Mononuclear cell (primary cell): Measurements from ENCODE around the gene LRRC18. TPM values are rescaled to one million over a fixed set of nuclear protein-coding genes. Genes with fewer than 3 reads are reported as not detected.

Experiments
- H3K27me3 ChIP-seq: 2 replicates; pipeline ENCODE4 v1.6.0; 2011; ENCODE audit warnings: low read length, control low read depth; ENCODE audit not compliant: insufficient read depth
- H3K4me1 ChIP-seq: 2 replicates; pipeline ENCODE4 v1.5.1; 2011; ENCODE audit warnings: mild to moderate bottlenecking, low read length, control low read depth; ENCODE audit not compliant: insufficient read depth
- H3K4me3 ChIP-seq: 2 replicates; pipeline ENCODE4 v1.5.1; 2011; ENCODE audit warnings: mild to moderate bottlenecking, low read length, moderate library complexity
- H3K9me3 ChIP-seq: 2 replicates; pipeline ENCODE4 v1.5.1; 2011; ENCODE audit warnings: low read depth, mild to moderate bottlenecking, control low read depth, low read length
- total RNA-seq: library from RNA; depleted of rRNA; stranded (reverse); fragments of >200 nt; gene quantifications from one replicate; pipeline ENCODE4 v1.2.3, GENCODE V29; 2012

The LRRC18 gene
- total RNA-seq, 1 donor, result not detected

DNA sequence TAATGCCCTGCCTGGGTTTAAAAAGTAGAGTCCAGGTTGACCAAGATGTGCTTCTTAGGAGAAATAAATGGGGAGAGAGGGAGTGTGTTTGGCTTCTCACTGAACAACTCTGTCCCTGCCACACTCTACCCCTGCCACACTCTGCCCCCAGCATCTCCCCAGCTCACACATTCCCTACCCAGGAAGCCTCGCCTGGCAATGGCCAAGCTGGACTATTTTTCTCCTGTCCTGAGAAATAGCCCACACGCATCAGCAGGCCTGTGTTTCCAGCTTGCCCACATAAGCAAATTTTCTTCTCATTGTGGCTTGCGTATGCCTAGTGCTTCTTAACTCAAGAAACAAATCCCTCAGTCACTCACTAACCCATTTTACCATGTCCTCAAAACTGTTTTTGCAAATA, 1.8 kb downstream of the LRRC18 start:
- Histone ChIP-seq H3K4me1 (no peaks in the 10 kb centered on the region), H3K27me3 (no peaks in the 10 kb centered on the region), H3K9me3 (no peaks in the 10 kb centered on the region), H3K4me3 (no peak overlapping the region)

DNA sequence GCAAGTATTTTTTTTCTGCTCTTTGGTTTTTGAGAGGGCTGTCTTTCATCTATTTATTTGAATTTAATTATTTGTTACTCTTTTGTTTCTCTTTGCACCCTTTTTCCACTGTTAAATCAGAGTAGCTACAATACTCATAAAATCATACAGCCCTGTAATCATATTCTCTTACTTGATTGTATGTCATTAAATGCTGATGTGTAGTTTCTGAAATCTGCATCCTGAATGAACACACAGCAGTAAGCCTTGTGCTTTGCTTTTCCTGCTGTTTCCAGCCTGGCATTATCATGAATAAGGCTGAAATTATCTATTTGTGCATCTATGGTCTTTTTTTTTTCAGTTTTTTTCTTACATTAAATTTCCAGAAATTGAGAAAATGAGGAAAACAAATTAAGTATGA, 4.1 kb downstream of the LRRC18 start:
- no peaks in the 10 kb centered on the region for H3K9me3 ChIP-seq
- H3K27me3 ChIP-seq, result no peaks in the 10 kb centered on the region
- no peaks in the 10 kb centered on the region for H3K4me1 ChIP-seq
- no peak overlapping the region for H3K4me3 ChIP-seq

DNA sequence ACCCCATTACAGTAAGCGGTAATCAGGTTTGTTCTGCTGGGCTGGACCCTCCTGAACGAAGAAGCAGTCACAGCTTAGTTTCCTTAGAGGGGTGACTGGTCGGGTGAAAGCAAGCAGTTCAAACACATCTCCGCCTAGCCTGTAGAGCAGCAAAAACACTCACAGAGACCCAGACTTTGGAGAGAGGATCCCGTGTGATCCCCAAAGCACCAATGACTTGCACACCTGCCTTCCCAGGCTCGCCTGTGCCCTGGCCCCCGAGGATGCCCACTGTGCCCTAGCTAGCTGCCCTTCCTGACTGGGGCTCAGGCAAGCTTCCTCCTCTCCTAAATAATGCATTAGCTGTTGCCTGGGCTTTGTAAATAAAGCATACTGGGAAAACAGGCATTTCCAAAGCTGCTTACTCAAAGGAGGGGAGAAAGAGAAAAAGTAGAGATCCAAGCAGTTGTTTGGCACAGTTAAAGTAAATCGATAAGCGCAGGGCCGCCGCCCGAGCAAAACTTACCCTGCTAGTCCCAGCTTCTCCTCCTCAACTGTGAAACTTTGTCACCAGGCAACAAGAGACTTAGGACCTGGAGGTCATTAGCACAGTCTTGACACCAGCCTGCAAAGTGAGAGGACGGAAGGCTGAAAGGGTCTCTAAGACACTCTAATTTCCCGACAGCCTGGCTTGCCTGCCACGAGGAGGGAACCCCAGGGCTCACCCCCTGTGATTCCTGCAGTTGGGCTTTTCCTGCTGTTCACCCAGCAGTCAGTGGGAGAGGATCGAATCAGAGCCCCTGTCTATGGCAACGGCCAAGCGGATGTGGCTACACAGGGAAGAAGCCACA, 4.8 kb downstream of the LRRC18 start:
- Histone ChIP-seq H3K27me3 (no peaks in the 10 kb centered on the region), H3K9me3 (no peaks in the 10 kb centered on the region), H3K4me3 (no peak overlapping the region), H3K4me1 (no peaks in the 10 kb centered on the region)

DNA sequence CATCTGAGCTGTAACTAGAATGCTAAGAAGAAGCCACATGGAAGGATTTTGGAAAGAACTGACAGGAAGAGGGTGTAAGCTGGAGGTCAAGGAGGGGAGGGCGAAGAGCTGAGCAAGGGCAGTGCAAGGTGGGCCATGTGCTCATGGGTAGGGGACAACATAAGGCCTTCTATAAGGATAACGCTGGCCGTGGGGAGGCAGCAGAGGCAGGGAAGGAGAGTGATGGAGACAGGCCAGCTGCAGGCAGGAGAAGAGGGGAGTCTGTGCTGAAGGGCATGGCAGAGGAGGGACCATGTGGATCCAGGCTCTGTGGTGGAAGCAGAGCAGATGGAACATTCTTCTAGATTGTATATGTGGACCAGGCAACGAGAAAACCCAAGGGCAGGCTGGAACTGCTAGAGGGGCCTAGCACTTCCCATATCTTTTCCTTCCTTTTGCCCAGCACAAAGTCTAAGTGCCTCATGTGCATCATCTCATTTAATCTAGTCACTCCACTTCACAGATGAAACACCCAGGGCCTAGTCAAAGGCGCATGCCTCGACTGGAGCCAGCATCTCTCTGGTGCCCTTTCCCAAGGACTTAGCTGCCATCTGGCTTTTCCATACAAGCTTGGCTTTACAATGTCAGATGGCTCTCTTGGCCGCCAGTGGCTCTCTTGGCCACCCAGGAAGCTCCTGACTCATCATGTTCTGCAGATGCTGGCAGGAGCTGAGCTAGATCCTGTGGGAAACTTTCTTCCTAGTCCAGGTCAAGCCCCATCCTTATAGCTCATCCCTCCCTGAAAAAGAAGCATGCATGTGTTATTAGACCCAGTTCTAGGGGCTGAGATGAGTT, 6.6 kb downstream of the LRRC18 start:
- no peaks in the 10 kb centered on the region for H3K27me3 ChIP-seq
- no peaks in the 10 kb centered on the region for H3K4me1 ChIP-seq
- H3K9me3 ChIP-seq, result no peaks in the 10 kb centered on the region
- no peak overlapping the region for H3K4me3 ChIP-seq

DNA sequence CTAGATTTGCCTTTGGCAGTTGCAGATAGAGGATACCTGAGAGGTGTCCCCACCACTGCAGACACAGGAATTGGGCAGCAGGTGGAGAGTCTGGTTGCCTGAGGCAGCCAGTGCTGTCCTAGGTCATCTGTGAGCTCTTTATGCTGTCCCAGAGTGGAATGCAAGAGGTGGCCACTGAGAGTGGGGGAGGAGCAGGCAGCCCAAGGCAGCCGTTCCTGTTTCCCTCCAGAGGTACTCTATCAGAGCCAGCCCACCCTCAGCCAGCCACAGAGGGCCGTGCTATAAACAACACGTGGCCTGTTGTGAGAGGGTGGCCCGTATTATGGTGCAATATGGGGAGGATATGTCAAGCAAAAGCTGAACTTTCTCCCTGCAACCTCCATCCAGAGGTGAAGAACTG, 8.5 kb downstream of the LRRC18 start:
- no peaks in the 10 kb centered on the region for H3K27me3 ChIP-seq
- H3K4me1 ChIP-seq, result no peaks in the 10 kb centered on the region
- no peak overlapping the region for H3K4me3 ChIP-seq
- H3K9me3 ChIP-seq, result no peaks in the 10 kb centered on the region

DNA sequence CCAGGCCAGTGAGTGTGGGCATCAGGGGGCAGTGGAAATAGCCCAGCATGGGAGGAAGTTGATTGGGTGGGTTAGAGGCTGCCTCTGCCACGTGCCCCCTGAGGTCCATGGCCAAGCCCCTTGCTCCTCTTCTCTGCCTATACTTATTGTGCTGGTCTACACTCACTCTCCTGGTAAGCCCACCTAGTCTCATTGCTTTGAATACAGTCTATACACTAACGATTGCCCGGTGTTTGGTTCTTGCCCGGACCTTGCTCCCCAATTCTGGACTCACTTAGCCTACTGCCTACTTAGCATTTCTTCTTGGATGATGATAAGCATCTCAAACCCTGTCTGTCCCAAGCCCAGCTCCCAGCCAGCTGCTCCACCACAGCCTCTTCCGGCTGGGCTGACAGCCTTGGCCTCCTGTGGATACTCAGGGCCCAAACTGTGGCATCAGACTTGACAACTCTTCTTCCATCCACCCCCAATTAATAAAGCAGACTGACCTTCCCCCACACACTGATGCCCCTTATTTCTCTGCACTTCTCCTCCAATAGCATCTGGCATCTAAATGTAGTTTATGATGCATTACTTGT, 10.1 kb downstream of the LRRC18 start:
- no peaks in the 10 kb centered on the region for H3K9me3 ChIP-seq
- H3K4me1 ChIP-seq, result no peaks in the 10 kb centered on the region
- no peak overlapping the region for H3K4me3 ChIP-seq
- no peaks in the 10 kb centered on the region for H3K27me3 ChIP-seq

DNA sequence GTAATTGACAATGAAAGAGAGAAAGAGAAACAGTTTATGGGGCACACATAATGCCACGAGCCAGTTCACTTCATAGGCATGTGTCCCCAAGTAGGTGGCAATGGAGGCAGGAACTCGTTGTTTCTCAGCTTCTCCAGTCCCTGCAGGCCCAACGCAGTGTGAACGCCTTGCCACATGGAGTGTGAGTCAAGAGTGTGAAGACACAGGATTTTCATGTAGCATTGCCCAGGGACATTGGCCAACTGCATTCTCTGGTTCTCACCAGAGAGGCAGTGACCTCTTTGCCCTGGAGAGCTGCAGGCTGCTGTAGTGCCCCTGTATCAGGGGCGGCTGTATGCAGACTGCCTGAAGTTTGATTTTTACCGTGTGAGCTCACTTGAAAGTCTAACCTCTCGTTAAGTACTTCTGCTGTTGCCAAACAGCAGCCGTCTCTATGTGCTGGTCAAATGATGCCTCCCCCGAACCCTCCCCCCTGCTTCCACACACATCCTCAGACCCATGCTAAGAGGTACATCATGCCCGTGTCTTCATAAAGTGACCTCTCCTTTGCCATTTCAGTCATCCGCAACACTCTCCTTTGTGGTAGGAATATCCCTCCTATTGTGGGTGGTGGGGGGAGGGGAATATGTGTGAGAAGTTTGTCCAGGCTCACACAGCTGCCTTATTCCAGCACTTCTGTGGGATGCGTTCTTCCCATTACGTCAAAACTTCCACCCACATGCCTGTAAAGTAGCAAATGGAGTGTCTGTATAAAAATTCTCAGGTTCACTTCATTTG, 12.7 kb downstream of the LRRC18 start:
- H3K4me1 ChIP-seq, result no peaks in the 10 kb centered on the region
- H3K27me3 ChIP-seq, result no peaks in the 10 kb centered on the region
- no peak overlapping the region for H3K4me3 ChIP-seq
- H3K9me3 ChIP-seq, result no peaks in the 10 kb centered on the region

DNA sequence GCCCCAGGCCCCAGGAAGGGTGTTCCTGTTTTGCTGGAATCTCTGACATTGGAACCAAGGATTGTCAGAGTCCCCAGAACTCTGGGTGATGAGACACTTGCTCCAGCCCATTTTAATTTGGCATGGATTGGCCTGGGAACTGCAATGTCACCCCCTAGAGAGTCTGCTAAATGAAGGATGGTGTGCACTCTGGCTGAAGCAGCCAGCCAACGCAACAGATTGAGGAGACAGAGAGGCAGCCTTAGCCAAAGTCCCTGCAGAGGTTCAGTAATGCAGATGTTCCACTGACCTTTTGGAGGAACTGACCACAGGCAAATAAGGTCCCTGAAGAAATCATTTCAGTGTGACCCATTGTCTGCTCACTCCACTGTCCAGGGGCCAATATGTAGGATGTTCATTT, 13.4 kb downstream of the LRRC18 start:
- no peak overlapping the region for H3K4me3 ChIP-seq
- no peaks in the 10 kb centered on the region for H3K27me3 ChIP-seq
- H3K9me3 ChIP-seq, result no peaks in the 10 kb centered on the region
- no peaks in the 10 kb centered on the region for H3K4me1 ChIP-seq

DNA sequence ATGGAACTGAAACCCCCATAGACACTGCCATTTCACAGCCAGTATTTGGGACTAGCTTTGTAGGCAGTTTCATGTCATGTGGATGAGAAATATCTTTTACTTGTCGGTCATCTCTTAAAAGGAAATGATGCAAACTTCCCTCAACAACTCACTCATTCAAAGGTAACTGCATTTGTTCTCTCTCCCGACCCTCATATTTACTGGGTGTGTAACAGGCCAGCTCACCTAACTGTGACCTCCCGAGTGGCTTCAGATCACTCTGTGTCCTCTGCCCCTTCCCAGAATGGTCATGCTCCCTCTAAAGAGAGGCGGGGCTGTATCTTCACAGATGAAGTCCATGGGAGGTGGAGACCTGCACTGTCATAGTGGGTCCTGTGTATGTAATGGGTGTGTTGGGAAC, 14.7 kb downstream of the LRRC18 start:
- Histone ChIP-seq H3K4me3 (no peak overlapping the region), H3K9me3 (no peaks in the 10 kb centered on the region), H3K4me1 (no peaks in the 10 kb centered on the region), H3K27me3 (no peaks in the 10 kb centered on the region)

DNA sequence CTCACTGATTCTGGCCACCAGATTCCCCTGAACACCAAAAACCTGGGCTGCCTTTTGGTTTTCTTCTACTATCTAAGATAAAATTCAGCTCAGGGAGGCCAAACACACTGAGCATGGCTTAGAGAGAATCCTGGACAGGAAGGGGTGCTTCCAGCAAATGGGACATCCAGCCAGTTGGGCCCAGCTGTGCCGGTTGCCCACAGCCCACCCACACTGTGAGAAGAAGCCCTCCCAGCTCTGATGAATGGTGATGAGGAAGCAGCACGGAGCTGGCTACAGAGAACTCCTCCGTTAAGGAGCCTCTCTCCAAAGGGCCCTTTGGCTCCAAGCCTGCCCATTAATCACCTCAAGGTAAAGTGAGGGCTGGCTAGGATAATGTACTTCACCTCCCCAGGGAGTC, 15.9 kb downstream of the LRRC18 start:
- H3K4me3 ChIP-seq, result no peak overlapping the region

DNA sequence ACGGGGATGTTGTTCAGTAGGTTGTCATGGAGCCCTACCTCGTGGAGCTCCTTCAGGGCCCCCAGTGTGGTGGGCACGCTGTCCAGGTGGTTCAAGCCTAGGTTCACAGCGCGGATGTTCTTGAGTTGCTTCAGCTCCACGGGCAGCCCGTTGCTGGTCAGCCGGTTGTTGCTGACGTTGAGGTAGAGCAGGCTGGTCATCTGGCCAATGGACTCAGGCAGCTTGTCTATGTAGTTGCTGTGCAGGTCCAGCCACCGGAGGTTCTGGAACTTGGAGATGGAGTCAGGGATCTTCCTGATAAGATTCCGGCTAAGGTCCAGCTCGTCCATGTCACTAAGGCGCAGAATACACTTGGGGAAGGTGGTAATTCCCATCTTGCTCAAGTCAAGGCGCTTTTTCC, 26.0 kb downstream of the LRRC18 start:
- no peaks in the 10 kb centered on the region for H3K9me3 ChIP-seq
- H3K4me1 ChIP-seq, result no peaks in the 10 kb centered on the region
- no peak overlapping the region for H3K4me3 ChIP-seq
- H3K27me3 ChIP-seq, result no peaks in the 10 kb centered on the region

More for the DNA sequence above, 15.9 kb downstream of the LRRC18 start:
- Histone ChIP-seq H3K27me3 (no peaks in the 10 kb centered on the region), H3K4me1 (no peaks in the 10 kb centered on the region), H3K9me3 (no peaks in the 10 kb centered on the region)

DNA sequence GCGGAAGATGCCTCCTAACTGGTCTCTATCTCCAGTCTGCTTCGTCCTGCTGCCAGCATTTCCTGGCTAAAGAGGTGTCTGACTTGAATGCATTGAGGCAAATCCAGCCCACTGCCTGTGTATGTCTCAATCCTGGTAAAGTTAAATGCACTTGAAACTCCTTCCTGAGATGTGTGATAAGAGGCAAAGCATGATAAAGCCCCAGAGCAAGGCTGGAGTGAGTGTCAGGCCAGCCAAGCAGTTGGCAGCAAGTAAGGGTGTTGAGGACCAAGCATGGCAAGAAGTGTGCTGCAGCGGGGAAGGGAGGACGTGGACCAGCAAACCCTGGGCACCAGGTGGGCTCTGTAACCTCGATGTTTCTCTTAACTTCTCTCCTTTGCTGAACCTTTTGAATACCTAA, 29.1 kb downstream of the LRRC18 start:
- Histone ChIP-seq H3K4me3 (no peak overlapping the region), H3K4me1 (no peaks in the 10 kb centered on the region), H3K9me3 (no peaks in the 10 kb centered on the region), H3K27me3 (no peaks in the 10 kb centered on the region)

DNA sequence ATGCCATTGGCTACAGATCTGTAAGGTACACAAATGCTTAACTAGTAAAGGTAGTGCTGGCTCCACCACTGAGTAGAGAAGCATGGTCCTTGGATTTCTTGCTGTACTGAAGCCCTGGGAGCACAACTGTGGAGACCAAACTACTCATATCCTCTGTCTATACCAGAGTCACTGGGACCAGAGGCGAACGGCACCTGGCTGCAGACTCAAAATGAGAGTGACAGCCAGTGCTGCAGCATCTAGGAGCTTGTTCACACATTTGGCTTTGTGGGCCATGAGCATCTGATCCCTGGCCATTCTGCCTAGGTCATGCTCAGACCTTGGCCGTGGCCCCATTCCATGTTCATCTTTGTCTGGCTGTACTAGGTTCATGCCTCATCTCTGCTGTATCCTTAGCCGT, 31.9 kb downstream of the LRRC18 start:
- Histone ChIP-seq H3K27me3 (no peaks in the 10 kb centered on the region), H3K9me3 (no peaks in the 10 kb centered on the region), H3K4me3 (no peak overlapping the region), H3K4me1 (no peaks in the 10 kb centered on the region)

DNA sequence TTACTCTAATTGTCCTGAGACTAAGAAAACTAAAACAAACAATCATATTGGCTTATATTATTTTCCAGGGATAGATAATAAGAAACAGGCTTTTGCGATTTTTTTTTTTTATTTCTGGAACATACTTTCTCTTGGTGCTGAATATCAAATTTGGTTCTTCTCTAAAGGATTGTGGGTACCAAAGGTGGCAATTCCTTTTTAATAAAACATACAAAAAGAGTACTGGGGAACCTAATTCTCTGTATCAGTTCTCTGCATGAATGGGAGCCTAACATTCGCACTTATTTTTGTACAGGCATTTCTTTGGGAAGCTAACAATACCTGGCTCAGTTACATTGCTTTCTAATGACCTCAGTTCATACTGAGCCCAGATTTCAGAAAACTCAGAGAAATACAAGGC, 32.8 kb downstream of the LRRC18 start:
- no peak overlapping the region for H3K4me3 ChIP-seq
- H3K27me3 ChIP-seq, result no peaks in the 10 kb centered on the region
- H3K4me1 ChIP-seq, result no peaks in the 10 kb centered on the region
- no peaks in the 10 kb centered on the region for H3K9me3 ChIP-seq

DNA sequence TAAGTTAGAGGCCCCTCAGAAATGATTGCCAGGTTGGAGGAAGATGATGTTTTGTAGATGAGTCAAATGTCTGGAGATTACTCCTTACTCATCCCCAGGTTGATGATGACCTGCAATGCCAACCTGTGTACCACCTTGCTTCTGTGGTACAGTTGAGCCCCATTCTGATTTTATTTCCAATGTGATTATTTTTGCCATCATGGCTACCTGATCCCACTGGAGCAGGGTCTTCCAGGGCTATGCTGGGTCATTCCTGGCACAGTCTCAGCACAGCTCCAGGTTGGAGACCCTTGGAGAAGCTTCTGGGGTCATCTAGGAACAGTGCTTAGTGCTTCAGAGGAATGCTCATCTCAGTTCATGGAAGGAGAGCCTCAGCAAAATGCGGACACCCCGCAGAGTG, 34.3 kb downstream of the LRRC18 start:
- H3K9me3 ChIP-seq, result no peaks in the 10 kb centered on the region
- H3K27me3 ChIP-seq, result no peaks in the 10 kb centered on the region
- no peak overlapping the region for H3K4me3 ChIP-seq
- H3K4me1 ChIP-seq, result peaks cover 7% of the 10 kb centered on the region
